ENCODE measurements around the gene CDC25A. TPM values are rescaled to one million over a fixed set of nuclear protein-coding genes. Genes with fewer than 3 reads are reported as not detected.

Gene CDC25A
- total and polyA plus RNA-seq, 2 of the 13 experiments (the other 11 are each of a cell fraction or from before 2014, with no cell fraction given), result 7.9 to 45.4 TPM

DNA sequence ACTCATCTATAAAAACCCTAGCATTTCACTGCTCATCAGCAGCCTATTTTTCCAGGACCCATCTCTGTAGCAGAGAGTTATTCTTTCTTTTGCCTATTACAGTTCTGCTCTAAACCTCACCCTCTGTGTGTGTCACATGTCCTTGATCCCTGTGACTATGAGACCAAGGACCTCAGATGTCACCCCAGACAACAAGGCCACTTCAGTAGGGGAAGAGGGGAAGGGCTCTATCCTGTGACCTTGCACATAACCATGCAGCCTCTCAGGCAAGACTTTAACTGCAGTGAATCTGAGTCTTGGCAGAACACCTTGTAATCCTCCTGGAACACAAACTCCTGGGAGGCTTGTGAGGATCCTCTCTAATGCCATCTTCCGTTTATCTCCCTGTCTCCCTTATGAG is 48.3 kb upstream of the CDC25A start (continued):
- TF ChIP-seq ISL2 (CRISPR knock-in tag; IDR thresholded peaks at IDR 0.05) (0 out of 2 replicates have a peak, but pooled peaks have one; percentile 16), ZNF780A (CRISPR knock-in tag; IDR thresholded peaks at IDR 0.05) (no peak), MEIS2 (CRISPR knock-in tag; IDR thresholded peaks at IDR 0.05) (no peak), RXRB (CRISPR knock-in tag; IDR thresholded peaks at IDR 0.05; ENCODE audit: borderline replicate concordance) (peak; percentile 81), PRMT3 (CRISPR knock-in tag; IDR thresholded peaks at IDR 0.05; ENCODE audit: borderline replicate concordance, low read depth) (no peak), ATRX (CRISPR knock-in tag; IDR thresholded peaks at IDR 0.05; ENCODE audit: borderline replicate concordance) (no peak), ZNF7 (CRISPR knock-in tag; IDR thresholded peaks at IDR 0.05) (no peak), NR2C2 (CRISPR knock-in tag; IDR thresholded peaks at IDR 0.05; ENCODE audit: borderline replicate concordance) (0 out of 2 replicates have a peak, but pooled peaks have one; percentile 22), FOXJ3 (CRISPR knock-in tag; IDR thresholded peaks at IDR 0.05; ENCODE audit: borderline replicate concordance) (0 out of 2 replicates have a peak, but pooled peaks have one; percentile 25), ESRRA (CRISPR knock-in tag; IDR thresholded peaks at IDR 0.05; ENCODE audit: low read depth) (peak; percentile 93), MLLT10 (CRISPR knock-in tag; IDR thresholded peaks at IDR 0.05) (no peak), ELF3 (CRISPR knock-in tag; IDR thresholded peaks at IDR 0.05) (0 out of 2 replicates have a peak, but pooled peaks have one; percentile 25), RARA (CRISPR knock-in tag; IDR thresholded peaks at IDR 0.05) (peak; percentile 75), ARNTL (CRISPR knock-in tag; IDR thresholded peaks at IDR 0.05) (0 out of 2 replicates have a peak, but pooled peaks have one; percentile 33), SAP130 (CRISPR knock-in tag; IDR thresholded peaks at IDR 0.05; ENCODE audit: low read depth) (peak; percentile 47), NCOA5 (CRISPR knock-in tag; IDR thresholded peaks at IDR 0.05) (no peak), KDM6A (CRISPR knock-in tag; IDR thresholded peaks at IDR 0.05; ENCODE audit: low read depth) (0 out of 2 replicates have a peak, but pooled peaks have one; percentile 21), ZNF589 (CRISPR knock-in tag; conservative IDR thresholded peaks at IDR 0.05) (no peak)
- TF ChIP-seq, protein P1, sequence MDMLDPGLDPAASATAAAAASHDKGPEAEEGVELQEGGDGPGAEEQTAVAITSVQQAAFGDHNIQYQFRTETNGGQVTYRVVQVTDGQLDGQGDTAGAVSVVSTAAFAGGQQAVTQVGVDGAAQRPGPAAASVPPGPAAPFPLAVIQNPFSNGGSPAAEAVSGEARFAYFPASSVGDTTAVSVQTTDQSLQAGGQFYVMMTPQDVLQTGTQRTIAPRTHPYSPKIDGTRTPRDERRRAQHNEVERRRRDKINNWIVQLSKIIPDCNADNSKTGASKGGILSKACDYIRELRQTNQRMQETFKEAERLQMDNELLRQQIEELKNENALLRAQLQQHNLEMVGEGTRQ (IDR thresholded peaks at IDR 0.05; ENCODE audit: low read depth, low read length), result 0 out of 2 replicates have a peak, but pooled peaks have one; percentile 24
- TF ChIP-seq, protein P1 (CRISPR knock-in tag; IDR thresholded peaks at IDR 0.05; ENCODE audit: borderline replicate concordance), result peak; percentile 35; the same call in 1 of the 2 replicates
- TF ChIP-seq, protein P2, sequence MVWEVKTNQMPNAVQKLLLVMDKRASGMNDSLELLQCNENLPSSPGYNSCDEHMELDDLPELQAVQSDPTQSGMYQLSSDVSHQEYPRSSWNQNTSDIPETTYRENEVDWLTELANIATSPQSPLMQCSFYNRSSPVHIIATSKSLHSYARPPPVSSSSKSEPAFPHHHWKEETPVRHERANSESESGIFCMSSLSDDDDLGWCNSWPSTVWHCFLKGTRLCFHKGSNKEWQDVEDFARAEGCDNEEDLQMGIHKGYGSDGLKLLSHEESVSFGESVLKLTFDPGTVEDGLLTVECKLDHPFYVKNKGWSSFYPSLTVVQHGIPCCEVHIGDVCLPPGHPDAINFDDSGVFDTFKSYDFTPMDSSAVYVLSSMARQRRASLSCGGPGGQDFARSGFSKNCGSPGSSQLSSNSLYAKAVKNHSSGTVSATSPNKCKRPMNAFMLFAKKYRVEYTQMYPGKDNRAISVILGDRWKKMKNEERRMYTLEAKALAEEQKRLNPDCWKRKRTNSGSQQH (CRISPR knock-in tag; IDR thresholded peaks at IDR 0.05; ENCODE audit: low read depth), result no peak
- TF ChIP-seq, protein P3, sequence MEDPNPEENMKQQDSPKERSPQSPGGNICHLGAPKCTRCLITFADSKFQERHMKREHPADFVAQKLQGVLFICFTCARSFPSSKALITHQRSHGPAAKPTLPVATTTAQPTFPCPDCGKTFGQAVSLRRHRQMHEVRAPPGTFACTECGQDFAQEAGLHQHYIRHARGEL (CRISPR knock-in tag; IDR thresholded peaks at IDR 0.05), result no peak
- TF ChIP-seq, protein P4, sequence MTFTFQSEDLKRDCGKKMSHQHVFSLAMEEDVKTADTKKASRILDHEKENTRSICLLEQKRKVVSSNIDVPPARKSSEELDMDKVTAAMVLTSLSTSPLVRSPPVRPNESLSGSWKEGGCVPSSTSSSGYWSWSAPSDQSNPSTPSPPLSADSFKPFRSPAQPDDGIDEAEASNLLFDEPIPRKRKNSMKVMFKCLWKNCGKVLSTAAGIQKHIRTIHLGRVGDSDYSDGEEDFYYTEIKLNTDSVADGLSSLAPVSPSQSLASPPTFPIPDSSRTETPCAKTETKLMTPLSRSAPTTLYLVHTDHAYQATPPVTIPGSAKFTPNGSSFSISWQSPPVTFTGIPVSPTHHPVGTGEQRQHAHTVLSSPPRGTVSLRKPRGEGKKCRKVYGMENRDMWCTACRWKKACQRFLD (CRISPR knock-in tag; IDR thresholded peaks at IDR 0.05; ENCODE audit: borderline replicate concordance), result no peak
- TF ChIP-seq, protein P5, sequence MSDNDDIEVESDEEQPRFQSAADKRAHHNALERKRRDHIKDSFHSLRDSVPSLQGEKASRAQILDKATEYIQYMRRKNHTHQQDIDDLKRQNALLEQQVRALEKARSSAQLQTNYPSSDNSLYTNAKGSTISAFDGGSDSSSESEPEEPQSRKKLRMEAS (IDR thresholded peaks at IDR 0.05), result 0 out of 2 replicates have a peak, but pooled peaks have one; percentile 36
- TF ChIP-seq, protein P6, sequence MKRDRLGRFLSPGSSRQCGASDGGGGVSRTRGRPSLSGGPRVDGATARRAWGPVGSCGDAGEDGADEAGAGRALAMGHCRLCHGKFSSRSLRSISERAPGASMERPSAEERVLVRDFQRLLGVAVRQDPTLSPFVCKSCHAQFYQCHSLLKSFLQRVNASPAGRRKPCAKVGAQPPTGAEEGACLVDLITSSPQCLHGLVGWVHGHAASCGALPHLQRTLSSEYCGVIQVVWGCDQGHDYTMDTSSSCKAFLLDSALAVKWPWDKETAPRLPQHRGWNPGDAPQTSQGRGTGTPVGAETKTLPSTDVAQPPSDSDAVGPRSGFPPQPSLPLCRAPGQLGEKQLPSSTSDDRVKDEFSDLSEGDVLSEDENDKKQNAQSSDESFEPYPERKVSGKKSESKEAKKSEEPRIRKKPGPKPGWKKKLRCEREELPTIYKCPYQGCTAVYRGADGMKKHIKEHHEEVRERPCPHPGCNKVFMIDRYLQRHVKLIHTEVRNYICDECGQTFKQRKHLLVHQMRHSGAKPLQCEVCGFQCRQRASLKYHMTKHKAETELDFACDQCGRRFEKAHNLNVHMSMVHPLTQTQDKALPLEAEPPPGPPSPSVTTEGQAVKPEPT (CRISPR knock-in tag; IDR thresholded peaks at IDR 0.05; ENCODE audit: low read depth), result no peak
